ENCODE results near the gene CELF3. TPM values are rescaled to one million over a fixed set of nuclear protein-coding genes. Genes with fewer than 3 reads are reported as not detected.

The CELF3 gene
- total and polyA plus RNA-seq, 9 of the 15 experiments (the other 6 are each of a cell fraction or from before 2014, with no cell fraction given): not detected

DNA sequence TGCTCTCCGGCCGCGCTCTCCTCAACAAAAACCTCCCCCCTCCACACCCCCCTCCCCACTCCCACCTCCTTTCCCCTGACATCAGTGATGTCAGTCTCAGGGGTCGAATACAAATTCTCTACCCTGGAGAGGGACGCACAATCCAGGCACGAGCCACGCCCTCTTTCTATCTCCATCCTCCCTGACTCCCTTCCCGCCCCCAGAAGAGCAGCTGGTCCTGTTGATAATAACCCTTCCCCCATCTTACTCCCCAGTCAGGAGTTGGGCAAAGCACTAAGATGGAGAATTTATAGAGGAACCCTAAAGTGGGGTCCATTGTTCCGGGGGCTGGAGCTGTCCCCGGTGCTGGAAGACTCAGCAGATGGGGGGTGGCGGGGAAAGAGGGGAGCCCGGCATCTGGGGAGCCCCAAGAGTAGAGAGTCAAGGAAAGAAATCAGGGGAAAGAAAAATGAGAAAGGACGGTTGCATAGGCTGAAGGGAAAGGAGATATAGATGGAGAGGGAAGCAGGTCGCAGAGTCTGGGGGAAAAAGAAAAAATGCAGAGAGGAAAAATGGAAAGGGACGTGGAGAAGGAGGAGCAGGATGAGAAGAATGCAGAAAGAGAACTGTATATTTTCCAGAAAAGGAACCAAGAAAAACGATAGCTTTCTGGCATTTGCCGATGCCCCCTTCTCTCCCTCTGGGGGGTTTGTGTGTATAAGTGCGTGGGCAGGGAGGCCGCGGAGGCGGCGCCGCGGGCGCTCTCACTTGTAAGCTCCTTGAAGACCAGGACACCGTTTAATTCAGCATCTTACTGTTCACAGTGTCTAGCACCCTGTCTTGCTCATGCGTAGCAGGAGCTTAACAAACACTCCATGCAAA lies at the start of gene CELF3 (continued):
- TF ChIP-seq RCOR1 (IDR thresholded peaks at IDR 0.05; ENCODE audit: borderline replicate concordance in 1 of 2, low read depth in 2 of 2, low read length in 2 of 2) (peak in 1 of 2 experiments; percentile 62; a peak in 1 of 4 replicates), ARID1B (IDR thresholded peaks at IDR 0.05) (peak; percentile 60), ZNF699 (CRISPR knock-in tag; IDR thresholded peaks at IDR 0.05; ENCODE audit: insufficient replicate concordance) (no peak), SOX6 (IDR thresholded peaks at IDR 0.05) (peak; percentile 62), NFATC3 (IDR thresholded peaks at IDR 0.05) (peak; percentile 87), XRCC5 (IDR thresholded peaks at IDR 0.05; ENCODE audit: low read depth, low read length) (peak; percentile 68; the same call in 1 of the 2 replicates), JUND (IDR thresholded peaks at IDR 0.05; ENCODE audit: borderline replicate concordance, low read depth, low read length) (peak; percentile 18; the same call in 1 of the 2 replicates), JUND (tag; IDR thresholded peaks at IDR 0.05; ENCODE audit: borderline replicate concordance, low read depth, low read length) (0 out of 3 replicates have a peak, but pooled peaks have one; percentile 18), FOXM1 (IDR thresholded peaks at IDR 0.05; ENCODE audit: low read depth) (peak; percentile 73), FOXM1 (CRISPR knock-in tag; IDR thresholded peaks at IDR 0.05; ENCODE audit: low read depth) (no peak), HCFC1 (IDR thresholded peaks at IDR 0.05; ENCODE audit: low read depth, low read length) (0 out of 2 replicates have a peak, but pooled peaks have one; percentile 12)
- TF ChIP-seq, protein P1, sequence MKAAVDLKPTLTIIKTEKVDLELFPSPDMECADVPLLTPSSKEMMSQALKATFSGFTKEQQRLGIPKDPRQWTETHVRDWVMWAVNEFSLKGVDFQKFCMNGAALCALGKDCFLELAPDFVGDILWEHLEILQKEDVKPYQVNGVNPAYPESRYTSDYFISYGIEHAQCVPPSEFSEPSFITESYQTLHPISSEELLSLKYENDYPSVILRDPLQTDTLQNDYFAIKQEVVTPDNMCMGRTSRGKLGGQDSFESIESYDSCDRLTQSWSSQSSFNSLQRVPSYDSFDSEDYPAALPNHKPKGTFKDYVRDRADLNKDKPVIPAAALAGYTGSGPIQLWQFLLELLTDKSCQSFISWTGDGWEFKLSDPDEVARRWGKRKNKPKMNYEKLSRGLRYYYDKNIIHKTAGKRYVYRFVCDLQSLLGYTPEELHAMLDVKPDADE (conservative IDR thresholded peaks at IDR 0.05; ENCODE audit: control insufficient read depth, low read depth, low read length): 0 out of 2 replicates have a peak, but pooled peaks have one; percentile 49
- TF ChIP-seq, protein P2, sequence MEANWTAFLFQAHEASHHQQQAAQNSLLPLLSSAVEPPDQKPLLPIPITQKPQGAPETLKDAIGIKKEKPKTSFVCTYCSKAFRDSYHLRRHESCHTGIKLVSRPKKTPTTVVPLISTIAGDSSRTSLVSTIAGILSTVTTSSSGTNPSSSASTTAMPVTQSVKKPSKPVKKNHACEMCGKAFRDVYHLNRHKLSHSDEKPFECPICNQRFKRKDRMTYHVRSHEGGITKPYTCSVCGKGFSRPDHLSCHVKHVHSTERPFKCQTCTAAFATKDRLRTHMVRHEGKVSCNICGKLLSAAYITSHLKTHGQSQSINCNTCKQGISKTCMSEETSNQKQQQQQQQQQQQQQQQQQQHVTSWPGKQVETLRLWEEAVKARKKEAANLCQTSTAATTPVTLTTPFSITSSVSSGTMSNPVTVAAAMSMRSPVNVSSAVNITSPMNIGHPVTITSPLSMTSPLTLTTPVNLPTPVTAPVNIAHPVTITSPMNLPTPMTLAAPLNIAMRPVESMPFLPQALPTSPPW (CRISPR knock-in tag; IDR thresholded peaks at IDR 0.05): peak; percentile 74
